Islet of Langerhans (tissue), 1 donor: Measurements from ENCODE around the gene MINPP1.
"Not testable (repeated sequence)": the region's sequence is repeated elsewhere in the genome, so short reads cannot be mapped to it uniquely, and the experiment has no call there.

Source experiments
- FAIRE-seq: peaks from one replicate; lab custom pipeline; 2011; peaks lifted over from hg19 to GRCh38; lab: Jason Lieb, UNC

MINPP1 gene, protein sequence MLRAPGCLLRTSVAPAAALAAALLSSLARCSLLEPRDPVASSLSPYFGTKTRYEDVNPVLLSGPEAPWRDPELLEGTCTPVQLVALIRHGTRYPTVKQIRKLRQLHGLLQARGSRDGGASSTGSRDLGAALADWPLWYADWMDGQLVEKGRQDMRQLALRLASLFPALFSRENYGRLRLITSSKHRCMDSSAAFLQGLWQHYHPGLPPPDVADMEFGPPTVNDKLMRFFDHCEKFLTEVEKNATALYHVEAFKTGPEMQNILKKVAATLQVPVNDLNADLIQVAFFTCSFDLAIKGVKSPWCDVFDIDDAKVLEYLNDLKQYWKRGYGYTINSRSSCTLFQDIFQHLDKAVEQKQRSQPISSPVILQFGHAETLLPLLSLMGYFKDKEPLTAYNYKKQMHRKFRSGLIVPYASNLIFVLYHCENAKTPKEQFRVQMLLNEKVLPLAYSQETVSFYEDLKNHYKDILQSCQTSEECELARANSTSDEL

DNA sequence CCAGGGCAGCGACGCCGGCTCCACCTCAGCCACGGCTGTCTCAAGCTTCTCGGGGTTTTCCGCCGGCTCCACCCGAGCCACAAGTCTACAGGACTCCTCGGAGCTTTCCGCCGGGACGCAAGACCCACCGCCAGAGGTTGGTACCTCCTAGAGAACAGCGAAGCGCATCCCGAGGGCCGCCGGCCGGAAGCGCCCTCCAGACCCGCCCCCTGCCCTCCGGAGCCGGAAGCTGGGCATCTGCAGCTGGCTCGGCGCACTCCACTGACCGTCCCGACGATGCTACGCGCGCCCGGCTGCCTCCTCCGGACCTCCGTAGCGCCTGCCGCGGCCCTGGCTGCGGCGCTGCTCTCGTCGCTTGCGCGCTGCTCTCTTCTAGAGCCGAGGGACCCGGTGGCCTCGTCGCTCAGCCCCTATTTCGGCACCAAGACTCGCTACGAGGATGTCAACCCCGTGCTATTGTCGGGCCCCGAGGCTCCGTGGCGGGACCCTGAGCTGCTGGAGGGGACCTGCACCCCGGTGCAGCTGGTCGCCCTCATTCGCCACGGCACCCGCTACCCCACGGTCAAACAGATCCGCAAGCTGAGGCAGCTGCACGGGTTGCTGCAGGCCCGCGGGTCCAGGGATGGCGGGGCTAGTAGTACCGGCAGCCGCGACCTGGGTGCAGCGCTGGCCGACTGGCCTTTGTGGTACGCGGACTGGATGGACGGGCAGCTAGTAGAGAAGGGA lies at the start of gene MINPP1:
TSS of gene MINPP1 (plus strand) at position 254 of the 726 bp plus-strand sequence. CDS start at position 277, 23 bp downstream.
- no peak for FAIRE-seq

DNA sequence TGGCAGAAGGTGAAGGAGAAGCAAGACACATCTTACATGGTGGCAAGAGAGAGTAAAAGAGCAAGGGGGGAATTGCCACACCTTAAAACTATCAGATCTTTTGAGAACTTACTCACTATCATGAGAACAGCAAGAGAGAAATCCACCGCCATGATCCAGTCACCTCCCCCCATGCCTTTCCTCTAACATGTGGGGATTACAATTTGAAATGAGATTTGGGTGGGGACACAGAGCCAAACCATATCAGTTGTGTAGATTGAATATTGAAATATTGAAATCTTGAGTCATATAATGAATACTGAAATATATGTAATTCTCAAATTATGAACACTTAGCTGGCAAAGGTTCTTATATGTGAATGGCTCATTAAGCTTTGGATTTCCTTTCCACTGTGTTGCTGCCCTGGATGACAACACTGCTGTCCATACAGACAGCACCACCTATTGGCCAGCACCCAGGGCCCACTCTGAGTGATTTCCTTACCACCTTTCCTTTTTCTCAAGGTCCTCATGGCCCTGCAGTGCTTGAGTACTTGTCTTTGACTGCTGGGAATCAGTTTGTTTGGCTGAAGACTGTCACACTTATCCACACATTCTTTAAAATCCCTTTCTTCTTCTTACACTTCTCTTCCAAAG lies 48.0 kb upstream of the MINPP1 start:
- not testable (repeated sequence) for FAIRE-seq

DNA sequence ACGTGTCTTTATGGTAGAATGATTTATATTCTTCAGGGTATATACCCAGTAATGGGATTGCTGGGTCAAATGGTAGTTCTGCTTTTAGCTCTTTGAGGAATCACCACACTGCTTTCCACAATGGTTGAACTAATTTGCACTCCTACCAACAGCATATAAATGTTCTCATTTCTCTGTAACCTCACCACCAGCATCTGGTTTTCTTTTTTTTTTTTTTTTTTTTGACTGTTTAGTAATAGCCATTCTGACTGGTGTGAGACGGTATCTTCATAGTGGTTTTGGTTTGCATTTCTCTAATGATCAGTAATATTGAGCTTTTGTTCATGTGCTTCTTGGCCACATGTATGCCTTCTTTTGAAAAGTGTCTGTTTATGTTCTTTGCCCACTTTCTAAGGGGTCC lies 42.9 kb upstream of the MINPP1 start:
- not testable (repeated sequence) for FAIRE-seq

DNA sequence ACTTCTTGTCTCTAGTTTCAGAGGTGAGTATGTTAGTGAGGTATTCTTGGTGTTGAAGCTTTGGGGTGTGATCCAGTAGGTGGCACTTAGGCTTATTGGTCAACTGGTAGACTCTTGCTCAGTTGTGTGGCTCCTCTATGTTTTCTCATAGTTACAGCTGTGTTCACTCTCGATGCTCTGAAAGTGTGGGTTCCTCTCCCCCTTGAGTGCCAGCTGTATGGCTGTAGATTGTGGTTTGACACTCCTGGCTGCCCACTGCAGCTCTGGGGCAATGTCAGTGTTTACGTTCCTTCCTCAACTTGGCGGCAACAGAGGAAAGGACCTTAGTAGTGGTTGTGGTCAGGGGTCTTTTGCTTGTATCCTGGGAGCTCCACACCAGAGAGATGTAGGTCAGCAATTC lies 37.8 kb upstream of the MINPP1 start:
- not testable (repeated sequence) for FAIRE-seq

DNA sequence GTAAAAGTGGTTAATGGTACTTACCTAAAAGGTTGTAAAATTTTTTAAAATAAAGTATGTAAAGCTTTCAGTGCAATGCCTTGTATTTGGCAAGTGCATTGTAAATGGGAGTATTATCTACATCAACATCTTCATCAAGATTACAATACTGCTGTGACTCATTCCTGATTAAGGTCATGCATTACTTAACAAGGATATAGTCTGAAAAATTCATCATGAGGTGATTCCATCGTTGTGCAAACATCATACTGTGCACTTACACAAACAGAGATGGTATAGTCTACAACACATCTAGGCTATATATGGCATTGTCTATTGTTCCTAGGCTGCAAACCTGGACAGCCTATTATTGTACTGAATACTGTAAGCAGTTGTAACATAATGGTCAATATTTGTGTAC lies 16.0 kb upstream of the MINPP1 start:
- not testable (repeated sequence) for FAIRE-seq

DNA sequence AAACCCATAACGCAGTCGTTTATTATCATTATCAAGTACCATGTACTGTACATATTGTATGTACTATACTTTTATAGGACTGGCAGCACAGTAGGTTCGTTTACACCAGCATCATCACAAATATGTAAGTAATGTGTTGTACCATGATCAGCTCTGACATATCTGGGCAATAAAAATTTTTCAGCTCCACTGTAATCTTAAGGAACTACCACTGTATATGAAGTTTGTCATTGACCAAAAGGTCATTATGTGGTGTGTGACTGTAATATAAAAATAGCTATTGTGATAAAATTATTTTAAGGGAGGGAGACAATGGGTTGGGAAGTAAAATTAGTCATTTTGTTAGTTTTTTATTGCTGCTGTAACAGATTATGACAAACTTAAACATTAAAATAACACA lies 14.4 kb upstream of the MINPP1 start:
- not testable (repeated sequence) for FAIRE-seq

- FAIRE-seq = not testable (repeated sequence)
These were observed 12.2 kb upstream of the MINPP1 start for GRCh38 chr10:87492450-87492849.

GRCh38 chr10:87495446-87495845 lies 9.2 kb upstream of the MINPP1 start:
- FAIRE-seq = not testable (repeated sequence)

DNA sequence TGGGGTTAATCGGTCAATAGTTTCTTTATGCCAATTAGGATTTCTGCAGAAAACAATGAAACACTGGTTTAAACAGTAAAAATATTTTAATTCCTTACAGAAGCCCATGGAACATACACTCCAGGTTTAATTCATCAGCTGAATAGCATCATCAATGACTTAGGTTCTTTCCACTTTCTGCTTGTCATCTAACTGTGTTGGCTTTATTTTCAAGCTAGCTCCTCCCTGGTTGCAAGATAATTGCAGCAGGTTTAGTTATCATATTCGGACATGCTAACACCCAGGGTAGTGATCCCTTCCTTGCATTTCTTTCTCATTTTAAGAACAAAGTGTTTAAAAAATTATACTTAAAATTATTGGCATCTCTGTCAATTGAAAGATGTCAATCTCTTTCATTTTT lies 7.3 kb upstream of the MINPP1 start:
- FAIRE-seq = not testable (repeated sequence)

DNA sequence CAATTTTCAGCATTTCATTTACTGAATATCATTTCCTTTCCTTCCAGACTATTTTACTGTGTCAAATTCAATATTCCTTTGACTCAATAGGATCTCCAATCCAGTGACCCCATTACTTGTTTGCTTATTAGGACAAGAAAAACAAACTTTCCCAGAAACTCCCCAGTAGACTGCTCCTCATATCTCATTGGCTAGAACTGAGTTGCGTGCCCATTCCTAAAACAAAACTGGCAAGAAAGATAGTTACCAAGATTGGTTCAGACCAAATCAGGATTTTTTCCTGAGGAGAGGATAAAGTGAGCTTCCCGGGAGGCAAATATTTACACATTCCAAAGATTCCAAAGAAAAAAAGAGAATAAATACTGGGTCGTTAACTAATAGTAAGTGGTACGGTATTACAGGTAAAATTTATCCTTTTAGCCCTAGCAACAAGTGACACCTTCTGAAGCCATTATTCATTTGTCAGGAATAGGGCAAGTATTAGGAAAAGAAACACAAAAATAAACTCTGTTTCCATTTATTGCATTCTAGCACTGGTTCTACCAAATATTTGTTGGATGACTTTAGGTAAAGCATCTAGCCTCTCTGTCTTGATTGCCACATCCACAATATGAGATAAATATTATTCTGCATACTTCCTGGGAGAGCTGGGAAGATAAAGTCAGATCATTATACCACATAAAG lies 6.4 kb upstream of the MINPP1 start:
- FAIRE-seq = not testable (repeated sequence)

DNA sequence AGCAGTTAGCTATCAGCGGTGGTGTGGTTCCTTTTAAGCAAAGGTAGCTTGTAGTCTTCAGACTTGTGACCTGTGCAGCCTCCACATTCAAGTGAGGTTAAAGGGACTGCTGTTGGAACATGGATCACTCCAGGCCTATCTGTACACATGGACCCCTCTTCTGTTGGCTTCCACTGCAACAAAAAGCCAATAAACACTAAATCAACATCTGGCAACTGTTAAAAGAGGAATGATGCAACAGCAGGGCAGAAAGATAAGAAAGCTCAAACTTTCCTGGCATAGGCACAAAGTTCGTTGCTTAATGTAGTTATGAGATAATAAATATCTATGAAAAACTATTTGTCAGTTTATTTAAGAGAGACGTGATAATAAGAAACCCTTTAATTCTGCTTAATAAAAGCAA lies 4.0 kb upstream of the MINPP1 start:
- FAIRE-seq = no peak

GRCh38 chr10:87503401-87503800 lies 1.3 kb upstream of the MINPP1 start:
- FAIRE-seq = no peak

DNA sequence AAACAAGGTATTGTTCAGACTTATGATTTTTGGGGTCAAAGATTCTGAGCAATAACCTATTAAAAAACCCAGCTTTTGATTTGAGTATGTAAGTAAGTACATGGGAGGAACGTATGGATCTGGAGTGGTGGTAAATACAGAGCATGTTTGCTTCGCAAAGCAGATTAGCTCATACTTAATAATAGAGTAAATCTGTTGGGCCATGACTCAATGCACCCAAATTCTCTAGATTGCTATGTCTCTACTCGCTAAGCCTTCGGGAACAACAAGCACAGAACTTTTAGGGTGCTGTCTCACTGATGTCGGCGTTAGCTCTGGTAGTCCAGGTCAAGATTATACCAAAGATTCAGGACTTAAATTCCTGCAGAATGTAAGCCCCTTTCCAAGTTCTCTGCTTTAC lies 807 bp upstream of the MINPP1 start:
- FAIRE-seq = no peak

- FAIRE-seq = no peak
These were observed 420 bp upstream of the MINPP1 start for GRCh38 chr10:87504307-87504639.

GRCh38 chr10:87505366-87506111 lies 846 bp downstream of the MINPP1 start:
- no peak for FAIRE-seq

DNA sequence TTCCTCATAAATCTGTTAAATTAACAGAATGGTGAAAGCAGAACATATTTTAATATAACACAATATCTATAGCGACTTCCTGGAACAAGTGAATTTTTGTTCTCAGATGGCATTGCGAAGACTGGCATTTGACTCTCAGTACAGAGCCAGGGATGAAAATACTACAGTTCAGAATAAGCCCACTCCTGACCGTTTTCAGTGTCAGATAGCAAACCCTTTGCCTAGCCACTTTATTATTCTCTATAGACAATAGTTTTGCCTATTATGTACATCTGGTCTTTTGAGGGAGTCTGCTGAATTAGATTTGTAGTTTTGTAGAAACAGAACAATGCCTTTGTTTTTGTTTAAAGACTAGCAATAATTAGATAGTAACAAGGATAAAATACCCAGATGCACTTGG lies 2.3 kb downstream of the MINPP1 start:
- no peak for FAIRE-seq

GRCh38 chr10:87507879-87508483 lies 3.3 kb downstream of the MINPP1 start:
- no peak for FAIRE-seq

DNA sequence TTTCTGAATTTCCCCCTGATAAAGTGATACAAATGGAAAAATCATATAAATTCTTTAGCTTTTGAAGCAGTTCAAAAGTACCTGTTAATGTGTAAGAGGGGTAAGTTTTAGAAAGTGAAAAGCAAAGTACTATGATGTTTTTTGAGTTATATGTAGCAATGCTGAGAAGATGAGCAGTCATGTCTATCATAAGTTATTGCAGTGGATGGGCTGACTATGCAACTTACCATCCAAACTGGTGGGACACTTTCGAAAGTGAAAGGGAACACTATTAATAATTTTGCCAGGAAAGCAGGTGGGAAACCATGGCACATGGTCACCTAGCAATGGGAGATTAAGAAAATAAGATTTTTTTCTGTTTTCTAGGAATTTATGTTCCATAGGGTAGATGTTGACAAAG lies 4.1 kb downstream of the MINPP1 start:
- no peak for FAIRE-seq

GRCh38 chr10:87510025-87510424 lies 5.3 kb downstream of the MINPP1 start:
- peak; percentile 9 for FAIRE-seq

DNA sequence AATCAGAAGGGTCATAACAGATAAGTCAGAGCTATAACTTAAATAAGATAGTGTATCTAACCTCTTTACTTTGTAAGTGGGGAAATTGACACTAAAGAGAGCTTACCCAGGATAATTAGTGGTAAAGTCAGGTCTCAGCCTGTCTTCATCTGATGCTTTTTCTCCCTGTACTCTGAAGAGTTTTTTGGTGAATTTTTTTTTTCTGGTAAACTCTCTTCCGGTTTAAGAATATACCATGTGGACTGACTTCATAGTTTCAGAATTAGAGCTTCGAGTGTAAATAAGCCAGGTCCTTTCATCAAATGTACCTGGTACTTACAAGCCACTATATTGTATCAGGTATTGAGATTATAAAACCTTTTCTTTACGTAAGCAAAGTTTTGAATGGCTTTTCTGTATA lies 6.8 kb downstream of the MINPP1 start:
- no peak for FAIRE-seq

- FAIRE-seq = no peak
These were observed 14.2 kb downstream of the MINPP1 start for GRCh38 chr10:87518937-87519336.
